ENCODE data around the gene C12orf75.

C12orf75 gene

DNA sequence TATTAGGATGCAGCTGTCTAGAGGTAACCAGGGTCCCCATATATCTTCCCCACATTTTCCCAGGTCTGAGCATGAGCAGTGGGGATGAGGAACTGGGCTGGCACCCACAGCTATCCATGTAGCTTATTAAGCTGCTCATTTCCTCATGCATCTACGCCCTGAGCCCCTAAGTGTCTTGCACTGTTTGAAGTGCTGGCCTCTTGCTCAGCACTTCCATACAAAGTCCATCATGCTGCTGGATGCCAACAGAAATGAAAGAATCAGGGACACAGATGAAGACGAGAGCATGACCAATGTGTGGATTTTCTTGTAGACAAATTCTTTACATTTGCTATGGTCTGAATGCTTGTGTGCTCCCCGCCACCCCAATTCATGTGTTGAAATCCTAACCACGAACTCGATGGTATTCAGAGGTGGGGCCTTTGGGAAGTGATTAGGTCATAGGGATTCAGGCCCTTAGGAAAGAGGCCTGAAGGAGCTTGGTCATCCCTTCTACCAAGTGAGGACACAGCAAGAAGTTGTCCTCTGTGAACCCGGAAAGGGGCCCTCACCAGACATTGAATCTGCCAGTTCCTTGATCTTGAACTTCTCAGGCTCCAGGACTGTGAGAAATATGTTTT, 54.5 kb downstream of the C12orf75 start:
- H3K36me3 ChIP-seq (ENCODE audit: insufficient read depth, low read length): no peaks in the 10 kb centered on the region
- no peak overlapping the region for H3K9ac ChIP-seq (ENCODE audit: low read length)
- H3K4me3 ChIP-seq (ENCODE audit: low read depth in 1 of 2, low read length in 2 of 2): no peak overlapping the region
- H3K4me1 ChIP-seq (ENCODE audit: insufficient read depth, low read length): peaks cover 4% of the 10 kb centered on the region
- no peak overlapping the region for H3K27ac ChIP-seq (ENCODE audit: low read depth, low read length)
- no peaks in the 10 kb centered on the region for H3K9me3 ChIP-seq (ENCODE audit: low read length)
- no peaks in the 10 kb centered on the region for H3K27me3 ChIP-seq (ENCODE audit: control insufficient read depth in 1 of 2, insufficient read depth in 2 of 2, low read length in 2 of 2)

DNA sequence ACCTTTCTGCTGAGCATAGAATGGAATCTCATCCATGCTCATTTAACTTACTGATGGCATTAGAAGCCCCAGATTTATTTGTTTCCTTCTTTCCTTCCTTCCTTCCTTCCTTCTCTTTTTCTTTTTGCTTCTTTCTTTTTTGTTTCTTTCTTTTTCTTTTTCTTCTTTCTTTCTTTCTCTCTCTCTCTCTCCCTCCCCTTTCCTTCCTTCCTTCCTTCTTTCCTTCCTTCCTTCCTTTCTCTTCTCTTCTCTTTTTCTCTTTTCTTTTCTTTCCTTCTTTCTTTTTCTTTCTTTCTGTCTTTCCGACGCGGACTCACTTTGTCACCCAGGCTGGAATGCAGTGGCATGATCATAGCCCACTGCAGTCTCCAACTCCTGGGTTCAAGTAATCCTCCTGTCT, 55.9 kb downstream of the C12orf75 start:
- Histone ChIP-seq H3K9ac (ENCODE audit: low read length) (no peak overlapping the region), H3K4me1 (ENCODE audit: insufficient read depth, low read length) (peaks cover 4% of the 10 kb centered on the region), H3K27me3 (ENCODE audit: control insufficient read depth in 1 of 2, insufficient read depth in 2 of 2, low read length in 2 of 2) (no peaks in the 10 kb centered on the region), H3K27ac (ENCODE audit: low read depth, low read length) (no peak overlapping the region), H3K4me3 (ENCODE audit: low read depth in 1 of 2, low read length in 2 of 2) (no peak overlapping the region), H3K9me3 (ENCODE audit: low read length) (no peaks in the 10 kb centered on the region), H3K36me3 (ENCODE audit: insufficient read depth, low read length) (no peaks in the 10 kb centered on the region)

DNA sequence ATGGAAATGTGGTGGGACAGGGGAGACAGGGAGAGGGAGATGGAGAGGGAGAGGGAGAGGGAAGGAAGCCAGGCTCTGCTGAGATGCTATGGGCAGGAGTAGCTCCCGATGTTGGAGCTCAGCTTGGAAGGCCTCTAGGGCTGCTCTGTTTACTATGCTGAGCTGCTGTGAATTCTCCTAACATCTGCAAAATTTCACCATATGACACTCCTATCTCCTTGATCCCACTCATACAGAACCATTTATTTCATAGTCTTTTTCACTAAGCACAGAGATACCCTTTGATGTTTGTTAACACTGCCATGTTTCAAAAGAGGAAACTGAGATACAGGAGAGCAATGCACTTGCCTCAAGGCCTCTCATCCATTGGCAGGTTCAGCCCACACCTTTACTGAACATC, 60.7 kb downstream of the C12orf75 start:
- Histone ChIP-seq H3K27me3 (ENCODE audit: control insufficient read depth in 1 of 2, insufficient read depth in 2 of 2, low read length in 2 of 2) (no peaks in the 10 kb centered on the region), H3K27ac (ENCODE audit: low read depth, low read length) (no peak overlapping the region), H3K9me3 (ENCODE audit: low read length) (no peaks in the 10 kb centered on the region), H3K9ac (ENCODE audit: low read length) (no peak overlapping the region), H3K4me3 (ENCODE audit: low read depth in 1 of 2, low read length in 2 of 2) (no peak overlapping the region), H3K36me3 (ENCODE audit: insufficient read depth, low read length) (no peaks in the 10 kb centered on the region), H3K4me1 (ENCODE audit: insufficient read depth, low read length) (no peaks in the 10 kb centered on the region)

DNA sequence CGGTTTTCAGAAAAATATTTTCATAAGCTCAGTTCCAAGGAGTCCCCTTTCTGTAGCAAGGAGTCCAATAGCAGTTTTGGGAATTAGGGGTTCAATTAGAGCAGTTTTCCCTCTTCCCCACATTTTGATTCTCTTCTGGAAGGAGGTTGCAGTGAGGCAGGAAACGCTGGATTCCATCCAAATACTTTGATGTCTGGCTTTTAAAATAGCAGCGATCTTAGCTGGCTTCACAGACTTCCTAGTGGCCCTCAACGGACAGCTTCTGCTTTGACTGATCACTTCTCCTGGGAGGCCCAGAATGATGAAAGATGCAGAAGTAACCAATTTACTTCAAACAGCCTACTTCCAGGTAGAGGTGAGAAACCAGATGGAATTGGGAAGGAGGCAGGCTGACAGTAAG, 63.1 kb downstream of the C12orf75 start:
- H3K36me3 ChIP-seq (ENCODE audit: insufficient read depth, low read length): no peaks in the 10 kb centered on the region
- H3K9me3 ChIP-seq (ENCODE audit: low read length): no peaks in the 10 kb centered on the region
- H3K4me1 ChIP-seq (ENCODE audit: insufficient read depth, low read length): no peaks in the 10 kb centered on the region
- no peak overlapping the region for H3K4me3 ChIP-seq (ENCODE audit: low read depth in 1 of 2, low read length in 2 of 2)
- no peaks in the 10 kb centered on the region for H3K27me3 ChIP-seq (ENCODE audit: control insufficient read depth in 1 of 2, insufficient read depth in 2 of 2, low read length in 2 of 2)
- H3K27ac ChIP-seq (ENCODE audit: low read depth, low read length): no peak overlapping the region
- no peak overlapping the region for H3K9ac ChIP-seq (ENCODE audit: low read length)

DNA sequence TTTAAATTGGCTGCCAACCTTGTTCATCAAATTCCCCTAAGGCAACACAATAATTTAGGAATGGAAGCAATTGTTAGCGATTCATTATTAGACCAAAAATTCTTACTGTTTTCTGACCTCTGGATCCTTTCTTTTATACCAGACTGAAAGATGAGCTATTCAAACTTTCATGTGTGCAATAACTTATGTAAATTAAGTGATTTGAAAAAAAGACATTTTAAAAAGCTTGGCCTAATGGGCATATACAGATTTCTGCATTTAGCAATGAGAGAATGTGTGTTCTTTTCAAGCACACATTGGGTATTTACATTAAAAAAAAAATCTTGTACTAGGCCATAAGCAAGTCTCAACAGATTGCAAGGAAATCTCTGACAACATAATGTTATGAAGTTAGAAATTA, 65.5 kb downstream of the C12orf75 start:
- H3K4me1 ChIP-seq (ENCODE audit: insufficient read depth, low read length): no peaks in the 10 kb centered on the region
- H3K9ac ChIP-seq (ENCODE audit: low read length): no peak overlapping the region
- H3K9me3 ChIP-seq (ENCODE audit: low read length): no peaks in the 10 kb centered on the region
- no peaks in the 10 kb centered on the region for H3K27me3 ChIP-seq (ENCODE audit: control insufficient read depth in 1 of 2, insufficient read depth in 2 of 2, low read length in 2 of 2)
- no peaks in the 10 kb centered on the region for H3K36me3 ChIP-seq (ENCODE audit: insufficient read depth, low read length)
- H3K27ac ChIP-seq (ENCODE audit: low read depth, low read length): no peak overlapping the region
- no peak overlapping the region for H3K4me3 ChIP-seq (ENCODE audit: low read depth in 1 of 2, low read length in 2 of 2)

DNA sequence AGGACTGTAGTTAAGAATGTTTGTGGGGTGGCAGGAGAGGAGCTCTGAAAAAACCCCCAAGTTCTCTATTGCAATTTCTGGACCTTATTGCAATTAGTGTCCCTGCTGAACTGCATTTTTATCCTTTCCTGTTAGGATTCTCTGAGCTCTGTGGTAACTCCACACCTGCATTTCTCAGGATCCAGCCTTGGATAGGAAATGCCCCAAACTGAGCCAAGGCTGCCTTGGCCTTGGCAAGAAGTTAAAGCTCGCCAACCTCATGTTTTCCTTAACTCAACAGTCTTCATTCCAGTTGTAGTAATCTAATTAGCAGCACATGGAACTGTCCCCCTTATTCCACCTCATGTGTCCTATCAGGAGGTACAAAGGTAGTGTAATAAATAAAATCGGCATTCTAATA, 66.5 kb downstream of the C12orf75 start:
- no peaks in the 10 kb centered on the region for H3K36me3 ChIP-seq (ENCODE audit: insufficient read depth, low read length)

DNA sequence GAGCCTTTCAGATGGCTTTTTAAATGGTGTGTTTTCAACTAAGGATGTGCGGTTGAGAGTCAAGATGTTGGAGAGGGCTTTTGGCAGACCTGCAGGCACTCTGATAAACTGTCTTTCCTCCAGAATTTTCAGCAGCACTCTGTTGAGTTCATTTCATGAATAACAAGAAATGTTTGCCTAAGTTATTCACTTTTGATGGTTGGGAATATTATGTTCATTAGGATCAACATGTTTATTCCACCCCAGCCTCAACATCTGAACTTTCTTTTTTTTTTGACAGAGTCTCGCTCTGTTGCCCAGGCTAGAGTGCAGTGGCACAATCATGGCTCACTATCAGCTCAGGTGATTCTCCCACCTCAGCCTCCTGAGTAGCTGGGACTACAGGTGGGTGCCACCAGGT, 68.4 kb downstream of the C12orf75 start:
- no peaks in the 10 kb centered on the region for H3K4me1 ChIP-seq (ENCODE audit: insufficient read depth, low read length)
- no peaks in the 10 kb centered on the region for H3K27me3 ChIP-seq (ENCODE audit: control insufficient read depth in 1 of 2, insufficient read depth in 2 of 2, low read length in 2 of 2)
- H3K36me3 ChIP-seq (ENCODE audit: insufficient read depth, low read length): no peaks in the 10 kb centered on the region
- no peak overlapping the region for H3K27ac ChIP-seq (ENCODE audit: low read depth, low read length)
- no peak overlapping the region for H3K4me3 ChIP-seq (ENCODE audit: low read depth in 1 of 2, low read length in 2 of 2)
- H3K9me3 ChIP-seq (ENCODE audit: low read length): no peaks in the 10 kb centered on the region
- H3K9ac ChIP-seq (ENCODE audit: low read length): no peak overlapping the region

More for the DNA sequence above, 66.5 kb downstream of the C12orf75 start:
- H3K27ac ChIP-seq (ENCODE audit: low read depth, low read length): no peak overlapping the region
- H3K4me1 ChIP-seq (ENCODE audit: insufficient read depth, low read length): no peaks in the 10 kb centered on the region
- no peaks in the 10 kb centered on the region for H3K9me3 ChIP-seq (ENCODE audit: low read length)
- H3K4me3 ChIP-seq (ENCODE audit: low read depth in 1 of 2, low read length in 2 of 2): no peak overlapping the region
- no peaks in the 10 kb centered on the region for H3K27me3 ChIP-seq (ENCODE audit: control insufficient read depth in 1 of 2, insufficient read depth in 2 of 2, low read length in 2 of 2)
- no peak overlapping the region for H3K9ac ChIP-seq (ENCODE audit: low read length)

DNA sequence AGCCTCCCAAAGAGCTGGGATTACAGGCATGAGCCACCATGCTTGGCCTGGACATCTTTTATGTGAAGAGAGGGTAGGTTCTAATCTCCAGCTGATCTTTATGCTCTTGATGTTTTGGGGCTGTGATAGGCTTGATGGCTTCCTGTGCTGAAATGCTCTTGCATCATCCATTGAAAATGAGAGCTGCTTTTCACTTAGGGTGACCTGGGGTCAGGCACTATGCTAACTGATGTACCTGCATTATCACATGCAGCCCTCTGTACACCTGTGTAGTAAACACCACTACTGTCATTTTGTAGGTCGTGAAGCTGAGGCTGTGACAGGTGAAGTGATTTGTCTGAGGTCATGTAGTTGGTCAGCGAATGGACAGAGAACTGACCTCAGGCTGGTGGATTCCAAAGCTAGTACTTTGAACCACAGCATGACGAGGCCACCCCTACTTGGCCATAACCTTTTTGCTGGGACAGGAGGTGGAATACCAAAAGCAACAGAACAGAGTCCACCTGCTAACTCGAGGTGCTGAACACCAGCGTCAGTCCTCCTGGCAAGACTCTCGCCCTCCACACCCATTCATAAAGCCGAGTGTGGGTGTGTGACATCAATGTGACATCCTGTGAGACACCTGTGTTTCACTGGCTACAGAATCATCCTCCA, 69.1 kb downstream of the C12orf75 start:
- H3K4me3 ChIP-seq (ENCODE audit: low read depth in 1 of 2, low read length in 2 of 2): no peak overlapping the region
- no peaks in the 10 kb centered on the region for H3K36me3 ChIP-seq (ENCODE audit: insufficient read depth, low read length)
- H3K9ac ChIP-seq (ENCODE audit: low read length): no peak overlapping the region
- no peak overlapping the region for H3K27ac ChIP-seq (ENCODE audit: low read depth, low read length)
- no peaks in the 10 kb centered on the region for H3K4me1 ChIP-seq (ENCODE audit: insufficient read depth, low read length)
- no peaks in the 10 kb centered on the region for H3K27me3 ChIP-seq (ENCODE audit: control insufficient read depth in 1 of 2, insufficient read depth in 2 of 2, low read length in 2 of 2)
- no peaks in the 10 kb centered on the region for H3K9me3 ChIP-seq (ENCODE audit: low read length)

DNA sequence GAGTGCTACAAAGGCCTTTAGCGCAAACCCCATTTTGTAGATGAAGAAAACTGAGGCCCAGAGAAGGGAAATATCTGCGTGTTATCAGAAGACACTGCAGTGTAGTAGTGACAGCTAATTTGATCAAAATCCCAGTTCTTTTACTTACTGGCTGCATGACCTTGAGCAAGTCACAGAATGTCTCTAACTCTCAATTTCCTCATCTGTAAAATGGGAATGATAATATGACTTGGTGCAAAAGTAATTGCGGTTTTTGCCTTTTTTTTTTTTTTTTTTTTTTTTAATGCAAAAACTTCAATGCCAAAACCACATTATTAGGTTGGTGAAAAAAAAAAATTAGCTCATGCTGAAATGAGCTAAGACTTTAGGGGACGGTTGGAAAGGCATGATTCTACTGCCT, 69.7 kb downstream of the C12orf75 start:
- no peaks in the 10 kb centered on the region for H3K36me3 ChIP-seq (ENCODE audit: insufficient read depth, low read length)

DNA sequence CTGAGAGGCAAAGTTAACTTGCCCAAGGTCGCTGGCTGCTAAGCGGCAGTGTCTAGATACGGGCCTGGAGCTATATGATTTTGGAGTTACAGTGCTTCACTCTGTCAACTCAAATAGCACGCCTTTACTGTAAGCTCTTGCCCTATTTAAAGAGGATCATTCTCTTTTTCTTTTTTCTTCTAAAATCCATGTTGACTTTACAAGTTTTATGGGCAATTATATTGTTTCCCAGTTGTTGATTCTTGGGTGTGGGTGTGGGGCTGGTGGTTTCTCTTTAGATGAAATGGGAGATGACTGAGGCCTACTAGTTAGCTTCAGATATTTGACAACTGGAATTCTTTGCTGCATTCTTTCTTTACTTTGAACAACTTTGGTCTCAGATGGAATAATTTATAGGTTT, 70.7 kb downstream of the C12orf75 start:
- Histone ChIP-seq H3K9me3 (ENCODE audit: low read length) (no peaks in the 10 kb centered on the region), H3K27me3 (ENCODE audit: control insufficient read depth in 1 of 2, insufficient read depth in 2 of 2, low read length in 2 of 2) (no peaks in the 10 kb centered on the region), H3K4me3 (ENCODE audit: low read depth in 1 of 2, low read length in 2 of 2) (no peak overlapping the region), H3K4me1 (ENCODE audit: insufficient read depth, low read length) (no peaks in the 10 kb centered on the region), H3K27ac (ENCODE audit: low read depth, low read length) (no peak overlapping the region), H3K36me3 (ENCODE audit: insufficient read depth, low read length) (no peaks in the 10 kb centered on the region), H3K9ac (ENCODE audit: low read length) (no peak overlapping the region)

More for the DNA sequence above, 69.7 kb downstream of the C12orf75 start:
- Histone ChIP-seq H3K27me3 (ENCODE audit: control insufficient read depth in 1 of 2, insufficient read depth in 2 of 2, low read length in 2 of 2) (no peaks in the 10 kb centered on the region), H3K4me1 (ENCODE audit: insufficient read depth, low read length) (no peaks in the 10 kb centered on the region), H3K9me3 (ENCODE audit: low read length) (no peaks in the 10 kb centered on the region), H3K4me3 (ENCODE audit: low read depth in 1 of 2, low read length in 2 of 2) (no peak overlapping the region), H3K27ac (ENCODE audit: low read depth, low read length) (no peak overlapping the region), H3K9ac (ENCODE audit: low read length) (no peak overlapping the region)

DNA sequence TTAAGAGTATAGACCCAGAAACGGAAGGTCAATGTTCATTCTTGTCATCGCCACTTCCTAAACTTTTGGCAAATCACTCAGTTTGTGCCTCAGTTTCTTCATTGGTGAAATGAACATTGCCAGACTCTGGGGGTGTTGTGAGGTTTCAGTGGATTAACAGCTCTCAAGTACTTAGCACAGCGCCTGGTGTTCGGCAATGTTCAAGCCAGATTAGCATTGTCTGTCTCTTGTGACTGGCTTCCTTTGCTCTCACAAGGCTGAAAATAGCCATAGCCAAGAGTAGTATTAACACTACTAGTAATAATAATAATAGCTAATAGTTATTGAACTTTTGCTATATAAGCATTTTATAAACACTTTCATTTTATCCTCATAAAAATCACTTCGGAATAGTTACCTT, 71.9 kb downstream of the C12orf75 start:
- H3K36me3 ChIP-seq (ENCODE audit: insufficient read depth, low read length): no peaks in the 10 kb centered on the region
- H3K9ac ChIP-seq (ENCODE audit: low read length): no peak overlapping the region
- no peaks in the 10 kb centered on the region for H3K27me3 ChIP-seq (ENCODE audit: control insufficient read depth in 1 of 2, insufficient read depth in 2 of 2, low read length in 2 of 2)
- no peaks in the 10 kb centered on the region for H3K4me1 ChIP-seq (ENCODE audit: insufficient read depth, low read length)
- no peak overlapping the region for H3K27ac ChIP-seq (ENCODE audit: low read depth, low read length)
- H3K9me3 ChIP-seq (ENCODE audit: low read length): no peaks in the 10 kb centered on the region
- H3K4me3 ChIP-seq (ENCODE audit: low read depth in 1 of 2, low read length in 2 of 2): no peak overlapping the region

DNA sequence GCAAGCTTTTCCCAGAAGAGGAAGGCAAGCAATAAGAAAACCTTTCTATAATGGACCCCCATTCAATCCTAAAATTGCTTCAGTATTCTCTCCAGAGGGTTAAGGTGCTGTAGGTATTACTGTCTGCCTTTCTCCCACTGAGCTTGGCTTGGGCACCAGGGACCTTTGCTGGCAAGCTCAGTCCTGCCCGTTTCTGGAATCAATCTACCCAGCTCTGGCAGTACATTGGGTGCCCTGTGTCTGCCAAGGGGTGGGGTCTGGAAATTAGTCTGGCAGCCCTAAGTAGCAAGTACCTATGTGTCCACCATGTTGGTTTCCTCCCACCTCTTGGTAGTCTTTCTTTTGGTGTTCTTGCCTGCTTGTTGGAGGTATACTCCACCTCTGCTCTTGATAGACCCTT, 72.6 kb downstream of the C12orf75 start:
- H3K36me3 ChIP-seq (ENCODE audit: insufficient read depth, low read length): no peaks in the 10 kb centered on the region
- no peak overlapping the region for H3K27ac ChIP-seq (ENCODE audit: low read depth, low read length)
- H3K4me1 ChIP-seq (ENCODE audit: insufficient read depth, low read length): no peaks in the 10 kb centered on the region
- H3K27me3 ChIP-seq (ENCODE audit: control insufficient read depth in 1 of 2, insufficient read depth in 2 of 2, low read length in 2 of 2): no peaks in the 10 kb centered on the region
- H3K4me3 ChIP-seq (ENCODE audit: low read depth in 1 of 2, low read length in 2 of 2): no peak overlapping the region
- no peak overlapping the region for H3K9ac ChIP-seq (ENCODE audit: low read length)
- no peaks in the 10 kb centered on the region for H3K9me3 ChIP-seq (ENCODE audit: low read length)

Measured in muscle layer of colon (tissue), 2 donors.